ENCODE results near the gene ELK1.

DNA sequence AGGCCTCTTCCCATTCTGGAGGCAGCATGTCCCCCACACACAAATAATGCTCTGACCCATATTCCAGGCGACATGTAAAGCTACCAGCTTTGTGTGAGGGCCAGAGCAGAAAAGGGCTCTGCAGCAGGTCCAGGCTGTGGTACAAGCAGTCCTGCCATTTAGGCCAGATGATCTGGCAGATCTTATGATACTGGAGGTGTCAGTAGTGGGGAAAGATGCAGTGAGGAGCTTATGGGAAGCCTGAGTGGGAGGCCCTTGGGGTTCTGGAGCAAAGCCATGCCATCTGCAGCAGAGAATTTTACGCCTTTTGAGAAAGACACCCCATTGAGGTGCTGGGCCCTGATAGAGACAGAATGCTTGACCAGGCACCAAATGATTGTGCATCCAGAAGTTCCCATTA, 38.4 kb downstream of the ELK1 start:
- TF ChIP-seq POLR2AphosphoS5 (IDR thresholded peaks at IDR 0.05) = no peak
- TF ChIP-seq, protein P1, sequence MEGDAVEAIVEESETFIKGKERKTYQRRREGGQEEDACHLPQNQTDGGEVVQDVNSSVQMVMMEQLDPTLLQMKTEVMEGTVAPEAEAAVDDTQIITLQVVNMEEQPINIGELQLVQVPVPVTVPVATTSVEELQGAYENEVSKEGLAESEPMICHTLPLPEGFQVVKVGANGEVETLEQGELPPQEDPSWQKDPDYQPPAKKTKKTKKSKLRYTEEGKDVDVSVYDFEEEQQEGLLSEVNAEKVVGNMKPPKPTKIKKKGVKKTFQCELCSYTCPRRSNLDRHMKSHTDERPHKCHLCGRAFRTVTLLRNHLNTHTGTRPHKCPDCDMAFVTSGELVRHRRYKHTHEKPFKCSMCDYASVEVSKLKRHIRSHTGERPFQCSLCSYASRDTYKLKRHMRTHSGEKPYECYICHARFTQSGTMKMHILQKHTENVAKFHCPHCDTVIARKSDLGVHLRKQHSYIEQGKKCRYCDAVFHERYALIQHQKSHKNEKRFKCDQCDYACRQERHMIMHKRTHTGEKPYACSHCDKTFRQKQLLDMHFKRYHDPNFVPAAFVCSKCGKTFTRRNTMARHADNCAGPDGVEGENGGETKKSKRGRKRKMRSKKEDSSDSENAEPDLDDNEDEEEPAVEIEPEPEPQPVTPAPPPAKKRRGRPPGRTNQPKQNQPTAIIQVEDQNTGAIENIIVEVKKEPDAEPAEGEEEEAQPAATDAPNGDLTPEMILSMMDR (IDR thresholded peaks at IDR 0.05; ENCODE audit: poor library complexity, severe bottlenecking) = no peak
- TF ChIP-seq EZH2 (IDR thresholded peaks at IDR 0.05; ENCODE audit: borderline replicate concordance, insufficient read depth, low read length, poor library complexity, severe bottlenecking) = no peak
- no peak for TF ChIP-seq EP300 (conservative IDR thresholded peaks at IDR 0.05; ENCODE audit: poor library complexity, severe bottlenecking)
- TF ChIP-seq TAF1 (IDR thresholded peaks at IDR 0.05; ENCODE audit: low read depth) = no peak
- TF ChIP-seq, protein P2, sequence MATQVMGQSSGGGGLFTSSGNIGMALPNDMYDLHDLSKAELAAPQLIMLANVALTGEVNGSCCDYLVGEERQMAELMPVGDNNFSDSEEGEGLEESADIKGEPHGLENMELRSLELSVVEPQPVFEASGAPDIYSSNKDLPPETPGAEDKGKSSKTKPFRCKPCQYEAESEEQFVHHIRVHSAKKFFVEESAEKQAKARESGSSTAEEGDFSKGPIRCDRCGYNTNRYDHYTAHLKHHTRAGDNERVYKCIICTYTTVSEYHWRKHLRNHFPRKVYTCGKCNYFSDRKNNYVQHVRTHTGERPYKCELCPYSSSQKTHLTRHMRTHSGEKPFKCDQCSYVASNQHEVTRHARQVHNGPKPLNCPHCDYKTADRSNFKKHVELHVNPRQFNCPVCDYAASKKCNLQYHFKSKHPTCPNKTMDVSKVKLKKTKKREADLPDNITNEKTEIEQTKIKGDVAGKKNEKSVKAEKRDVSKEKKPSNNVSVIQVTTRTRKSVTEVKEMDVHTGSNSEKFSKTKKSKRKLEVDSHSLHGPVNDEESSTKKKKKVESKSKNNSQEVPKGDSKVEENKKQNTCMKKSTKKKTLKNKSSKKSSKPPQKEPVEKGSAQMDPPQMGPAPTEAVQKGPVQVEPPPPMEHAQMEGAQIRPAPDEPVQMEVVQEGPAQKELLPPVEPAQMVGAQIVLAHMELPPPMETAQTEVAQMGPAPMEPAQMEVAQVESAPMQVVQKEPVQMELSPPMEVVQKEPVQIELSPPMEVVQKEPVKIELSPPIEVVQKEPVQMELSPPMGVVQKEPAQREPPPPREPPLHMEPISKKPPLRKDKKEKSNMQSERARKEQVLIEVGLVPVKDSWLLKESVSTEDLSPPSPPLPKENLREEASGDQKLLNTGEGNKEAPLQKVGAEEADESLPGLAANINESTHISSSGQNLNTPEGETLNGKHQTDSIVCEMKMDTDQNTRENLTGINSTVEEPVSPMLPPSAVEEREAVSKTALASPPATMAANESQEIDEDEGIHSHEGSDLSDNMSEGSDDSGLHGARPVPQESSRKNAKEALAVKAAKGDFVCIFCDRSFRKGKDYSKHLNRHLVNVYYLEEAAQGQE (IDR thresholded peaks at IDR 0.05; ENCODE audit: borderline replicate concordance) = no peak
- no peak for TF ChIP-seq SMC3 (conservative IDR thresholded peaks at IDR 0.05; ENCODE audit: poor library complexity)

All from neural cell (in vitro differentiated cells).